ENCODE data around the gene FGF21. TPM values are rescaled to one million over a fixed set of nuclear protein-coding genes. Genes with fewer than 3 reads are reported as not detected.
A peak's percentile ranks its signal among the peaks of the same experiment; 100 is the strongest.

The FGF21 gene
- total RNA-seq, 2 experiments from 2014 or later = not detected

GRCh38 chr19:48806818-48807589 lies 51.7 kb downstream of the FGF21 start:
- intact Hi-C loops (cut with DNase I, micrococcal nuclease) = no loop called here
- Histone ChIP-seq H3K4me1 (ENCODE audit: insufficient read depth, low read length) (peaks cover 29% of the 10 kb centered on the region), H3K9me3 (ENCODE audit: control insufficient read depth in 1 of 2, insufficient read depth in 1 of 2, low read length in 2 of 2) (no peaks in the 10 kb centered on the region), H3K27ac (ENCODE audit: low read depth in 1 of 2, low read length in 2 of 2) (no peak overlapping the region), H3K4me3 (ENCODE audit: low read length) (no peak overlapping the region), H3K36me3 (ENCODE audit: insufficient read depth, low read length) (peaks cover 5% of the 10 kb centered on the region), H3K27me3 (ENCODE audit: control insufficient read depth in 1 of 2, insufficient read depth in 2 of 2, low read length in 2 of 2) (no peaks in the 10 kb centered on the region)
- POLR2A ChIA-PET = interaction anchor here (0.7 to 1.0 kb wide), 3 partner anchors 12 to 159 kb away, joined by 3 to 4 read pairs (median 3); partner anchors contain the start of gene PPP1R15A
- DNase-seq (peak in 4 of 14 experiments; percentile 43 to 77 (median 61)), ATAC-seq (ENCODE audit: poor library complexity) (no peak)
- Mint-ChIP-seq H3K36me3 (ENCODE audit: low read depth) (no peaks in the 10 kb centered on the region), H3K27ac (no peak overlapping the region), H3K4me3 (peak overlapping the region; percentile 80), H3K9me3 (no peaks in the 10 kb centered on the region), H3K27me3 (no peaks in the 10 kb centered on the region), H3K4me1 (ENCODE audit: low read depth) (peaks cover 23% of the 10 kb centered on the region)
- TF ChIP-seq, protein P1, sequence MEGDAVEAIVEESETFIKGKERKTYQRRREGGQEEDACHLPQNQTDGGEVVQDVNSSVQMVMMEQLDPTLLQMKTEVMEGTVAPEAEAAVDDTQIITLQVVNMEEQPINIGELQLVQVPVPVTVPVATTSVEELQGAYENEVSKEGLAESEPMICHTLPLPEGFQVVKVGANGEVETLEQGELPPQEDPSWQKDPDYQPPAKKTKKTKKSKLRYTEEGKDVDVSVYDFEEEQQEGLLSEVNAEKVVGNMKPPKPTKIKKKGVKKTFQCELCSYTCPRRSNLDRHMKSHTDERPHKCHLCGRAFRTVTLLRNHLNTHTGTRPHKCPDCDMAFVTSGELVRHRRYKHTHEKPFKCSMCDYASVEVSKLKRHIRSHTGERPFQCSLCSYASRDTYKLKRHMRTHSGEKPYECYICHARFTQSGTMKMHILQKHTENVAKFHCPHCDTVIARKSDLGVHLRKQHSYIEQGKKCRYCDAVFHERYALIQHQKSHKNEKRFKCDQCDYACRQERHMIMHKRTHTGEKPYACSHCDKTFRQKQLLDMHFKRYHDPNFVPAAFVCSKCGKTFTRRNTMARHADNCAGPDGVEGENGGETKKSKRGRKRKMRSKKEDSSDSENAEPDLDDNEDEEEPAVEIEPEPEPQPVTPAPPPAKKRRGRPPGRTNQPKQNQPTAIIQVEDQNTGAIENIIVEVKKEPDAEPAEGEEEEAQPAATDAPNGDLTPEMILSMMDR (IDR thresholded peaks at IDR 0.05) = no peak
- CTCF ChIA-PET = interaction anchor here (1.1 to 2.4 kb wide), 2 partner anchors 12 to 19 kb away, joined by 6 to 14 read pairs; no protein-coding TSS in a partner anchor

- H3K4me1 Mint-ChIP-seq (ENCODE audit: low read depth) = peaks cover 28% of the 10 kb centered on the region
- H3K4me3 Mint-ChIP-seq = peak overlapping the region; percentile 45
- Histone ChIP-seq H3K4me3 (ENCODE audit: low read length) (no peak overlapping the region), H3K4me1 (ENCODE audit: insufficient read depth, low read length) (peaks cover 34% of the 10 kb centered on the region), H3K9me3 (ENCODE audit: control insufficient read depth in 1 of 2, insufficient read depth in 1 of 2, low read length in 2 of 2) (no peaks in the 10 kb centered on the region), H3K36me3 (ENCODE audit: insufficient read depth, low read length) (peaks cover 5% of the 10 kb centered on the region), H3K27ac (ENCODE audit: low read depth in 1 of 2, low read length in 2 of 2) (no peak overlapping the region), H3K27me3 (ENCODE audit: control insufficient read depth in 1 of 2, insufficient read depth in 2 of 2, low read length in 2 of 2) (no peaks in the 10 kb centered on the region)
- H3K27me3 Mint-ChIP-seq = no peaks in the 10 kb centered on the region
- ChIA-PET CTCF (interaction anchor here (0.7 to 2.4 kb wide), 3 partner anchors 12 to 172 kb away, joined by 3 to 14 read pairs (median 4); no protein-coding TSS in a partner anchor), POLR2A (no interaction called here)
- peaks cover 4% of the 10 kb centered on the region for H3K36me3 Mint-ChIP-seq (ENCODE audit: low read depth)
- H3K27ac Mint-ChIP-seq = peak overlapping the region; percentile 18
- H3K9me3 Mint-ChIP-seq = no peaks in the 10 kb centered on the region
- TF ChIP-seq, protein P1 (IDR thresholded peaks at IDR 0.05) = no peak
- intact Hi-C loops (cut with DNase I, micrococcal nuclease) = no loop called here
- no peak for ATAC-seq (ENCODE audit: poor library complexity)
- no peak for DNase-seq
These were observed 52.4 kb downstream of the FGF21 start for GRCh38 chr19:48807590-48808308.

Other genes with a start within 250 kb of the FGF21 start
- gene LMTK3, start 243.7 kb upstream of the FGF21 start, total RNA-seq = 10 to 100 TPM; 15.6 to 18.9 TPM
- not detected for gene SULT2B1, start 203.4 kb upstream of the FGF21 start, total RNA-seq
- gene SPACA4, start 148.8 kb upstream of the FGF21 start, total RNA-seq = not detected
- 1 to 10 TPM; 1.6 to 2.6 TPM for gene FAM83E, start 140.4 kb upstream of the FGF21 start, total RNA-seq
- gene RPL18, start 136.3 kb upstream of the FGF21 start, total RNA-seq = 1,000 to 10,000 TPM; 2,820 to 2,913 TPM
- gene SPHK2, start 136.0 kb upstream of the FGF21 start, total RNA-seq = 10 to 100 TPM; 14.1 to 15.3 TPM
- 10 to 100 TPM; 48.3 to 55.6 TPM for gene DBP, start 118.1 kb upstream of the FGF21 start, total RNA-seq
- 10 to 100 TPM; 11.0 to 12.4 TPM for gene CA11, start 109.3 kb upstream of the FGF21 start, total RNA-seq
- gene NTN5, start 82.5 kb upstream of the FGF21 start, total RNA-seq = 1 to 10 TPM; 2.7 to 3.0 TPM
- not detected for gene FUT2, start 59.6 kb upstream of the FGF21 start, total RNA-seq
- under 1 TPM; 0.47 to 0.50 TPM for gene MAMSTR, start 35.8 kb upstream of the FGF21 start, total RNA-seq
- gene RASIP1, start 14.9 kb upstream of the FGF21 start, total RNA-seq = under 1 TPM; 0.55 to 0.56 TPM
- not detected for gene IZUMO1, start 8.6 kb upstream of the FGF21 start, total RNA-seq
- gene FUT1, start 2.9 kb upstream of the FGF21 start, total RNA-seq = not detected
- gene BCAT2, start 55.5 kb downstream of the FGF21 start, total RNA-seq = 10 to 100 TPM; 10.5 to 11.0 TPM
- gene HSD17B14, start 81.0 kb downstream of the FGF21 start, total RNA-seq = 1 to 10 TPM in 1 of 2 experiments, under 1 TPM in 1; 0.93 to 1.3 TPM
- 1 to 10 TPM; 1.4 to 2.7 TPM for gene PLEKHA4, start 113.1 kb downstream of the FGF21 start, total RNA-seq
- gene PPP1R15A, start 116.9 kb downstream of the FGF21 start, total RNA-seq = 100 to 1,000 TPM; 569 to 584 TPM
- gene TULP2, start 143.2 kb downstream of the FGF21 start, total RNA-seq = not detected
- gene NUCB1, start 144.8 kb downstream of the FGF21 start, total RNA-seq = 10 to 100 TPM; 73.7 to 77.0 TPM
- 1 to 10 TPM; 1.1 to 1.8 TPM for gene DHDH, start 178.2 kb downstream of the FGF21 start, total RNA-seq
- gene BAX, start 199.4 kb downstream of the FGF21 start, total RNA-seq = 10 to 100 TPM; 52.9 to 60.4 TPM
- 100 to 1,000 TPM; 616 to 627 TPM for gene FTL, start 209.8 kb downstream of the FGF21 start, total RNA-seq
- gene GYS1, start 237.8 kb downstream of the FGF21 start, total RNA-seq = 10 to 100 TPM; 13.2 to 14.1 TPM
- gene RUVBL2, start 238.4 kb downstream of the FGF21 start, total RNA-seq = 10 to 100 TPM; 10.7 to 12.3 TPM

Measured in CD4-positive, alpha-beta T cell (primary cell).